ENCODE measurements around the gene KRT16. TPM values are rescaled to one million over a fixed set of nuclear protein-coding genes. Genes with fewer than 3 reads are reported as not detected.
"Not testable (repeated sequence)": the region's sequence is repeated elsewhere in the genome, so short reads cannot be mapped to it uniquely, and the experiment has no call there.

Gene KRT16
- total RNA-seq, 1 donor from 2014 or later = 4.8 TPM

DNA sequence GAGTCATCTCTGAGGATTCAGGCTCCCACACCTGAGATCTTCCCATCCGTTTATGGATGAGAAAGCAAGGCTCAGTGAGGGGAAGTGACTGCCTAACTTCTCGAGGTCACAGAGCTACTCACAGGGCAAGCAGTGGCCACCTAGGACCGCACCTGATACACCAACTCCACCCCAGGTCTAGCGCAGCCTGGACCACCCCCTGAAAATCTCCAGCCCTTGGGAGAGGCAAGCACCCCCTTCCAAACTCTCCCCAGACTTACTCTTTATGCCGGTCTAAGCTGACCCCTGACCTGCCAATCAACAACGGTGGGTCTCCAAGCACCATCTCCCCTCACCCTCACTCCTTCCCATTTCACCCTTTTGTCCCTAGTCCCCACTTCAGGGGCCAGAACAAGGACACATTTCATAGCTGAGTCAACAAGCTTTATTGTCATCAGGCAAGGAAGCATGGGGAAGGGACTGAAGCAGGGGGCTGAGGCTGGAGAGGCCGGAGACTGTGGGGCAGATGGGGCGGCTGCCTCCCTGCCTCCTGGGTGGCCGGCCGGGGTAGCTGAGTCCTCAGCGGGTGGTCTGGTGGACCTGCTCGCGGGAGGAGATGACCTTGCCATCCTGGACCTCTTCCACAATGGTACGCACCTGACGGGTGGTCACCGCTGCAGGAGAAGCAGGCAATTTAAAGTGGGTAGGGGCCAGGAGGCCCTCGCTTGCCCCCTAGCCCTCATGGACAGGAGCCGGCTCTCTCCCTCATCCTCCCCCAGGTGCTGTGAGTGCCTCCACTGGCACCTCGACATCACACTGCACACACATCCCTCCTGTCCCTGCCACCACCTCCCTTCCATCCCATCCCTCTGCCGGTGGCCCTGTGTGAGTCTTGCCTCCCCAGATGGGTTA is 6.7 kb upstream of the KRT16 start:
- DNase-seq (ENCODE audit: low read depth) = no peak
- Histone ChIP-seq H3K4me3 (ENCODE audit: low read depth, low read length) (no peak overlapping the region), H3K36me3 (ENCODE audit: control insufficient read depth, insufficient read depth, low read length) (no peaks in the 10 kb centered on the region), H3K27me3 (ENCODE audit: control insufficient read depth, insufficient read depth, low read length) (no peaks in the 10 kb centered on the region)
- TF ChIP-seq, protein P1, sequence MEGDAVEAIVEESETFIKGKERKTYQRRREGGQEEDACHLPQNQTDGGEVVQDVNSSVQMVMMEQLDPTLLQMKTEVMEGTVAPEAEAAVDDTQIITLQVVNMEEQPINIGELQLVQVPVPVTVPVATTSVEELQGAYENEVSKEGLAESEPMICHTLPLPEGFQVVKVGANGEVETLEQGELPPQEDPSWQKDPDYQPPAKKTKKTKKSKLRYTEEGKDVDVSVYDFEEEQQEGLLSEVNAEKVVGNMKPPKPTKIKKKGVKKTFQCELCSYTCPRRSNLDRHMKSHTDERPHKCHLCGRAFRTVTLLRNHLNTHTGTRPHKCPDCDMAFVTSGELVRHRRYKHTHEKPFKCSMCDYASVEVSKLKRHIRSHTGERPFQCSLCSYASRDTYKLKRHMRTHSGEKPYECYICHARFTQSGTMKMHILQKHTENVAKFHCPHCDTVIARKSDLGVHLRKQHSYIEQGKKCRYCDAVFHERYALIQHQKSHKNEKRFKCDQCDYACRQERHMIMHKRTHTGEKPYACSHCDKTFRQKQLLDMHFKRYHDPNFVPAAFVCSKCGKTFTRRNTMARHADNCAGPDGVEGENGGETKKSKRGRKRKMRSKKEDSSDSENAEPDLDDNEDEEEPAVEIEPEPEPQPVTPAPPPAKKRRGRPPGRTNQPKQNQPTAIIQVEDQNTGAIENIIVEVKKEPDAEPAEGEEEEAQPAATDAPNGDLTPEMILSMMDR (IDR thresholded peaks at IDR 0.05; ENCODE audit: insufficient read depth, low read length, poor library complexity, severe bottlenecking) = no peak

DNA sequence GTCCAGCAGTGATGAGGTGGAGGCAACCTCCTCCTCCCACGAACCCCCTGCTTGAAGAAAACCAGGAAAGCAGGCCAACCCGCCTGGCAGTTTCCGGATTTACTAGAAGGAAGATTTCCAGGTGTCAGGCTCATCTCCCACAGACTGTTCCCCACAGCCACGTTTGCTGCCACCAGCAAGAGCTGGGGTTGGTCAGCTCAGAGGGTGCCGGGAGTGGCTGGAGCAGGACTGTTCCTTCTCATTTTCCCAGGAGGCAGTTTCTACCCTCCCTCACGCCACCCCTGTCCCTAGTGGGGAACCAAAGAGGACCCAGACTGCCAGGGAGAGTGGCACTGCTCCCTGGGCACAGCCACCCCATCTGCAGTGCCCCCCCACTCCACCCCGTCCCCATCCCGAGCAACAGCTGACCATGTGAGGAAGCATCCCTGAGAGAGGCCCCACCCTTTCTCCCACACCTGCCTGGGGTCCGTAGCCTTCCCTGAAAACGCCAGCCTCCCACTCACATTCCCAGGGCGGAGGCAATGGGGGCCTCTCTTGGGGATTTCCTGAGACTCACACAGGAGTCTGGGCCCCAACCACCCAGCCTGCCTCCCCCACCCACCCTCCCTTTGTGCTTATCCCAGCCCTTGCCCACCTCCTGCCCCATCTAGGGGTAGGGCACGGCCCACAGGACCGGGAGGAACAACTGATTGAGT is 5.9 kb upstream of the KRT16 start:
- Histone ChIP-seq H3K36me3 (ENCODE audit: control insufficient read depth, insufficient read depth, low read length) (no peaks in the 10 kb centered on the region), H3K4me3 (ENCODE audit: low read depth, low read length) (no peak overlapping the region), H3K27me3 (ENCODE audit: control insufficient read depth, insufficient read depth, low read length) (peaks cover 3% of the 10 kb centered on the region)
- no peak for DNase-seq (ENCODE audit: low read depth)
- TF ChIP-seq, protein P1 (IDR thresholded peaks at IDR 0.05; ENCODE audit: insufficient read depth, low read length, poor library complexity, severe bottlenecking) = no peak

DNA sequence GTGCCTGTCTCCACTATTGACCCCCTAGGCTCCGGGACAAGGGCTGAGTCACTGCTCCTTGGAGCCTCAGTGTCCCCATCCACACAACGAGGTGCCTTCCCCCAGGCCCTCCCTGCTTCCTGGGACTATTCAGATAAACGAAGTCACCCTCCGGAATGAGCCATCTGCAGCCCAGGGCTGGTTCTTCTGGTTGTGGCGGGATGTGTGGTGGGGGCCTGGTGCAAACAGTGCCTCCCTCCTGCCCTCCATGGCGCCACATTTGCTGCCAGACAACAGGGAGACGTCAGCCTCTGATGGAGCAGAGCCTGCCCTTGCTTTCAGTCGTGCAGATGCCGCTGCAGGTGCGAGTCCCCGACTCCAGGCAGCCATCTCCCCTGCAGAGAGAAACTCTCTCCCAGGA is 5.1 kb upstream of the KRT16 start:
- DNase-seq (ENCODE audit: low read depth) = no peak
- Histone ChIP-seq H3K4me3 (ENCODE audit: low read depth, low read length) (no peak overlapping the region), H3K36me3 (ENCODE audit: control insufficient read depth, insufficient read depth, low read length) (no peaks in the 10 kb centered on the region), H3K27me3 (ENCODE audit: control insufficient read depth, insufficient read depth, low read length) (peaks cover 3% of the 10 kb centered on the region)
- TF ChIP-seq, protein P1 (IDR thresholded peaks at IDR 0.05; ENCODE audit: insufficient read depth, low read length, poor library complexity, severe bottlenecking) = no peak

DNA sequence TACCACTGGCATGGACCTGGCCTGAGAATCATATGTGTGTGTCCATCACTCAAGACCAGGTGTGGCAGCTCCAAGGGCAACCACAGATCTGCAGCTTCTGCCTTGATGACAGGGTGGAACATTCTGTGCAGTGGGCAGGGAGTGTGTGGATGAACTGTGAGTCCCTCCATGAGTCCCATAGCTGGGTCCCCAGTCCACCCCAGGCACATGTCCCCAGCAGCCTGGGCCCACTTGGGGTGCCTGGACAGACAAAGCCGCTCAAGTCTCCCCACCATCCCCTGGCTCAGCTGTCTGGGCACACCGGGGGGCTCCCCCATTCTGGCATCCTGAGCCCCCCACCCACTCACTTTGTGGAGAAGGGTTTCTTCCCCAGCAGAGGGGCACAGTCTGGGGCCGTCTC is 4.6 kb upstream of the KRT16 start:
- DNase-seq (ENCODE audit: low read depth) = no peak
- Histone ChIP-seq H3K36me3 (ENCODE audit: control insufficient read depth, insufficient read depth, low read length) (no peaks in the 10 kb centered on the region), H3K27me3 (ENCODE audit: control insufficient read depth, insufficient read depth, low read length) (peaks cover 3% of the 10 kb centered on the region), H3K4me3 (ENCODE audit: low read depth, low read length) (no peak overlapping the region)
- TF ChIP-seq, protein P1 (IDR thresholded peaks at IDR 0.05; ENCODE audit: insufficient read depth, low read length, poor library complexity, severe bottlenecking) = no peak

DNA sequence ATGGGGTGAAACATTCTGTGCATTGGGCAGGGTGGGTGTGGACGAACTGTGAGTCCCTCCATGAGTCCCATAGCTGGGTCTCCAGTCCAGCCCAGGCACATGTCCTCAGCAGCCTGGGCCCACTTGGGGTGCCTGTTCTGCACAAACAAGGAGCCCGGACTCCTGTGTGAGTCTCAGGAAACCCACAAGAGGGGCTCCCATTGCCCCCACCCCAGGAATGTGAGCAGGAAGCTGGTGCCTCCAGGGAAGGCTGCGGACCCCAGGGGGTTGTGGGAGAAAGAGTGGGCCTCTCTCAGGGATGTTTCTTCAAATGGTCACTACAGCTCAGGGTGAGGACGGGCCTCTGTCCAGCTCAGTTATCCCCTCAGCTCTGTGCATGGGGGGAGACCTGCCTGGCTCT is 3.9 kb upstream of the KRT16 start:
- H3K4me3 ChIP-seq (ENCODE audit: low read depth, low read length); DNase-seq (ENCODE audit: low read depth); H3K27me3 ChIP-seq (ENCODE audit: control insufficient read depth, insufficient read depth, low read length): not testable (repeated sequence)

DNA sequence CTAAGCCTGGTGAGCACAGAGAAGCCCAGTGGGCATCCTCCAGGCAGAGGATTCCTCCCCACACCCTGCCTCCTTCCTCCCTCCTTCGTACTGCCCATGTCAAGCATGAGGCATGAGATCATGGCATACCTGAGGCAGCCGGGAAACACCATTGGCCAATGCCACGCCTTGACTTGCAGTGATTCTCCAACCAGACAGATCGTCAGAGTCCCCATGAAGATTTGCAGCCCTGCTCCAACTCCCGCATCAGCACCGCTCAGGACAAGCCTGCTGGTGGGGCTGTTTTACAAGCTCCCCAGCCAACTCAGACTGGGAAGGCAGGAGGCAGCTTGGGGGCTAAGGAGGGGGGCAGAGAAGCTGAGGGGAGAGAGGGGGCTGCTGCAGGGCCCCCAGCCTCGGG is 2.9 kb upstream of the KRT16 start:
- no peak for DNase-seq (ENCODE audit: low read depth)
- Histone ChIP-seq H3K36me3 (ENCODE audit: control insufficient read depth, insufficient read depth, low read length) (no peaks in the 10 kb centered on the region), H3K4me3 (ENCODE audit: low read depth, low read length) (no peak overlapping the region), H3K27me3 (ENCODE audit: control insufficient read depth, insufficient read depth, low read length) (peaks cover 3% of the 10 kb centered on the region)
- TF ChIP-seq, protein P1 (IDR thresholded peaks at IDR 0.05; ENCODE audit: insufficient read depth, low read length, poor library complexity, severe bottlenecking) = no peak

More for the DNA sequence above, 3.9 kb upstream of the KRT16 start:
- H3K36me3 ChIP-seq (ENCODE audit: control insufficient read depth, insufficient read depth, low read length) = not testable (repeated sequence)

DNA sequence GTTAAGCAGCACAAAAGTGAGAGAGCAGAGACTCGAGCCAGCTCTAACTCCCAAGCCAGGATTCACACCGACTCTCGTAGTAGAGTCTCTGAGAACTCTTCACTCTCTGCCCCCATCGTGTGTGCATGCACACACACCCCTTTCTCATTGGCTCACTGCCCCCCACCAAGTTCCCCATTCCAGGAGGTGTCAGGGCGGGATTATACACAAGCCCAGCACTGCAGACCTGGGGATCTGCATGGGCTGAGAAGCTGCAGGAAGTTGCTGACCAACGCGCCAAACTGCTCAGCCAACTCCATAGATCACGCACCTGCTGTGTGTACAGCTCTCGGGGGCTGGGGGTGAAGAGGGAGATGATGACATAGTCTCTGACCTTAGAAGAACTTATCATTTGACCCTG is 2.2 kb upstream of the KRT16 start:
- not testable (repeated sequence) for H3K4me3 ChIP-seq (ENCODE audit: low read depth, low read length); DNase-seq (ENCODE audit: low read depth); H3K27me3 ChIP-seq (ENCODE audit: control insufficient read depth, insufficient read depth, low read length)

More for the DNA sequence above, 2.2 kb upstream of the KRT16 start:
- H3K36me3 ChIP-seq (ENCODE audit: control insufficient read depth, insufficient read depth, low read length) = not testable (repeated sequence)

All from kidney epithelial cell (primary cell).